HG02870 (cell line): ENCODE data around the gene DFFB.
"Not testable (repeated sequence)": the region's sequence is repeated elsewhere in the genome, so short reads cannot be mapped to it uniquely, and the experiment has no call there.

Source experiments
- ATAC-seq: cut with Tn5 transposase; IDR thresholded peaks from one replicate; pipeline ENCODE4 v1.9.1; 2021; ENCODE audit warnings: mild to moderate bottlenecking, moderate library complexity; ENCODE audit not compliant: unreplicated experiment

Gene DFFB

GRCh38 chr1:3907031-3907534 lies 49.8 kb downstream of the DFFB start:
- no peak for ATAC-seq

- ATAC-seq, result no peak
Observed at GRCh38 chr1:3907621-3908165, 50.4 kb downstream of the DFFB start.

GRCh38 chr1:3908886-3909517 lies 51.7 kb downstream of the DFFB start:
- ATAC-seq, result no peak

- no peak for ATAC-seq
Observed at GRCh38 chr1:3909615-3910014, 52.3 kb downstream of the DFFB start.

- ATAC-seq, result no peak
Observed at GRCh38 chr1:3910049-3910731, 52.9 kb downstream of the DFFB start.

- ATAC-seq, result no peak
Observed at GRCh38 chr1:3910857-3911845, 53.9 kb downstream of the DFFB start.

GRCh38 chr1:3911981-3912808 lies 54.9 kb downstream of the DFFB start:
- no peak for ATAC-seq

GRCh38 chr1:3912809-3913685 lies 55.8 kb downstream of the DFFB start:
- no peak for ATAC-seq

- no peak for ATAC-seq
Observed at GRCh38 chr1:3914331-3914851, 57.1 kb downstream of the DFFB start.

GRCh38 chr1:3914911-3915310 lies 57.6 kb downstream of the DFFB start:
- ATAC-seq, result no peak

GRCh38 chr1:3915551-3916121 lies 58.4 kb downstream of the DFFB start:
- ATAC-seq, result no peak

GRCh38 chr1:3917761-3918160 lies 60.5 kb downstream of the DFFB start:
- no peak for ATAC-seq

GRCh38 chr1:3918359-3918758 lies 61.1 kb downstream of the DFFB start:
- ATAC-seq, result not testable (repeated sequence)

- ATAC-seq, result no peak
Observed at GRCh38 chr1:3918966-3919611, 61.8 kb downstream of the DFFB start.

- ATAC-seq, result no peak
Observed at GRCh38 chr1:3919706-3920105, 62.4 kb downstream of the DFFB start.

GRCh38 chr1:3921765-3922164 lies 64.5 kb downstream of the DFFB start:
- no peak for ATAC-seq

GRCh38 chr1:3922201-3922725 lies 65.0 kb downstream of the DFFB start:
- ATAC-seq, result no peak

GRCh38 chr1:3922851-3923250 lies 65.6 kb downstream of the DFFB start:
- no peak for ATAC-seq
